Stimulated activated CD4-positive, alpha-beta T cell treated with anti-CD3 and anti-CD28 coated beads, TNF-alpha, amount 100 ng/mL, for 24 hours (primary cell): ENCODE results near the gene TBC1D28.
A peak's percentile ranks its signal among the peaks of the same experiment; 100 is the strongest.
"Not testable (repeated sequence)": the region's sequence is repeated elsewhere in the genome, so short reads cannot be mapped to it uniquely, and the experiment has no call there.

Experiments used
- DNase-seq, 3 experiments: peaks; one replicate each; pipeline ENCODE4 v3.0.0-alpha.2; 2020; ENCODE audit warnings: low read depth in 3 of 3

The TBC1D28 gene

GRCh38 chr17:18644291-18644690 lies at the start of gene TBC1D28:
TBC1D28 (minus strand) TSS chr17:18644391; CDS start chr17:18641352, 3,039 bp downstream.
- DNase-seq: not testable (repeated sequence)

GRCh38 chr17:18682668-18683067 lies 38.5 kb upstream of the TBC1D28 start:
- DNase-seq: not testable (repeated sequence)

- DNase-seq: peak; percentile 18 to 73 (median 42)
Observed at GRCh38 chr17:18681767-18682571, 37.8 kb upstream of the TBC1D28 start, which contains the start of gene FOXO3B. FOXO3B (minus strand) TSS chr17:18682314; CDS start chr17:18681651, 663 bp downstream.

GRCh38 chr17:18677381-18677780 lies 33.2 kb upstream of the TBC1D28 start:
- not testable (repeated sequence) for DNase-seq

- DNase-seq: not testable (repeated sequence)
Observed at GRCh38 chr17:18676928-18677327, 32.7 kb upstream of the TBC1D28 start.

- DNase-seq: not testable (repeated sequence)
Observed at GRCh38 chr17:18672395-18673227, 28.4 kb upstream of the TBC1D28 start.

- DNase-seq: not testable (repeated sequence)
Observed at GRCh38 chr17:18668625-18669024, 24.4 kb upstream of the TBC1D28 start.

- not testable (repeated sequence) for DNase-seq
Observed at GRCh38 chr17:18667535-18667934, 23.3 kb upstream of the TBC1D28 start.

GRCh38 chr17:18666326-18666725 lies 22.1 kb upstream of the TBC1D28 start:
- not testable (repeated sequence) for DNase-seq

GRCh38 chr17:18661924-18662624 lies 17.9 kb upstream of the TBC1D28 start:
- DNase-seq: not testable (repeated sequence)

GRCh38 chr17:18650094-18650493 lies 5.9 kb upstream of the TBC1D28 start:
- not testable (repeated sequence) for DNase-seq

- DNase-seq: not testable (repeated sequence)
Observed at GRCh38 chr17:18643124-18643523, 1.1 kb downstream of the TBC1D28 start.

GRCh38 chr17:18638357-18638756 lies 5.8 kb downstream of the TBC1D28 start:
- DNase-seq: not testable (repeated sequence)

- DNase-seq: not testable (repeated sequence)
Observed at GRCh38 chr17:18636237-18636636, 8.0 kb downstream of the TBC1D28 start.

- not testable (repeated sequence) for DNase-seq
Observed at GRCh38 chr17:18635773-18636172, 8.4 kb downstream of the TBC1D28 start.

- DNase-seq: not testable (repeated sequence)
Observed at GRCh38 chr17:18634550-18635263, 9.5 kb downstream of the TBC1D28 start.

- no peak for DNase-seq
Observed at GRCh38 chr17:18626152-18626870, 17.9 kb downstream of the TBC1D28 start.

- DNase-seq: peak; percentile 90 to 96 (median 93)
Observed at GRCh38 chr17:18625509-18626104, 18.6 kb downstream of the TBC1D28 start.

- peak in 2 of 3 experiments; percentile 1 to 19 for DNase-seq
Observed at GRCh38 chr17:18624862-18625501, 19.2 kb downstream of the TBC1D28 start.
